Measurements from ENCODE around the gene BOD1.
"Not testable (repeated sequence)": the region's sequence is repeated elsewhere in the genome, so short reads cannot be mapped to it uniquely, and the experiment has no call there.

Gene BOD1

DNA sequence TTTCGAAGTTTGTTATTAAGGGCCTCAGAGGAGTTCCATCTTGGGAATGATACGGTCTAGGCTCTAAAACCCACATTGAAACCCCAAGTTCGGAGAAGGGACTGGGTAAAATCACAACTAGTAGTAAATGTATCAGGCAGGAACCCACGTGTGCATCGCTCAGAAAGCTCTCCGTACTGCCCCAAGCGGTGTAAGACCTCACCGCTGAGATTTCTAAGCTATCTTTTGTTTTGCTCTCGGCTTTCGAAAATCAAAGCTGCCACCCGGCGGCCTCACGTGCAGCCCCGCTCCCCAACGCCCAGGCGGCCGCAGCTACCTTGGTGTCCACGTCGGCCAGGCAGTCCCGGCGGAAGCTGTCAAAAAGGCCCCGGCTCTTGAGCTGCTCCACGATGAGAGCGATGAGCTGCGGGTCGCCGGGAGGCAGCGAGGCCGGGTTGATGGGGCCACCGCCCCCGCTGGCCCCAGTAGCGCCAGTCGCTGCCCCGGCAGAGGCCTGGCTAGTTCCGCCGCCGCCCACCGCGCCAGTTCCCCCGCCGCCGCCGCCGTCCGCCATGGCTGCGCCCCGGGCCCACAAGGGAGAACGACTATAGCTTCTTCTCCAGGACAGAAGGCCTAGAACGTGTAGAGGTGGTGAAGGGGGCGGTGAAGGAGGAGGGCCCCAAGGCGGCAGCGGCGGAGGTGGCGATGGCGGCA is 420 bp downstream of the BOD1 start:
- peak; percentile 36 to 78 for DNase-seq

DNA sequence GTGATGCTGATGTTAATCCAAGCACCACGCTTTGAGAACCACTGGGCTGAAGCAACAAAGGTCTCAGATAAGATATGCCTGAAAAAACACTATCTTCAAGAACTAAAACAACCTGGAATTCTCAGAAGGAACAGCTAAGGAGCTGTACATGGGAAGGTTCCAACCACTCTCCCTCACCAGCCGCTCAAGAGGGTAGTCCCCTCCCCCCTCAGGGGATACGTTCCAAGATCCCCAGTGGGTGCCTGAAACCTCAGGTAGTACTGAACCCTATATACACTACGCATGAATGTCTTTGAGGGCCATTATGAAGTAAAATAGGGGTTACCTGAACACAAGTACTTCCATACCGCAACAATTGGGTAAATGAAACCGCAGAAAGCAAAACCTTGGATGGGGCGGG is 1.9 kb downstream of the BOD1 start:
- no peak for DNase-seq

DNA sequence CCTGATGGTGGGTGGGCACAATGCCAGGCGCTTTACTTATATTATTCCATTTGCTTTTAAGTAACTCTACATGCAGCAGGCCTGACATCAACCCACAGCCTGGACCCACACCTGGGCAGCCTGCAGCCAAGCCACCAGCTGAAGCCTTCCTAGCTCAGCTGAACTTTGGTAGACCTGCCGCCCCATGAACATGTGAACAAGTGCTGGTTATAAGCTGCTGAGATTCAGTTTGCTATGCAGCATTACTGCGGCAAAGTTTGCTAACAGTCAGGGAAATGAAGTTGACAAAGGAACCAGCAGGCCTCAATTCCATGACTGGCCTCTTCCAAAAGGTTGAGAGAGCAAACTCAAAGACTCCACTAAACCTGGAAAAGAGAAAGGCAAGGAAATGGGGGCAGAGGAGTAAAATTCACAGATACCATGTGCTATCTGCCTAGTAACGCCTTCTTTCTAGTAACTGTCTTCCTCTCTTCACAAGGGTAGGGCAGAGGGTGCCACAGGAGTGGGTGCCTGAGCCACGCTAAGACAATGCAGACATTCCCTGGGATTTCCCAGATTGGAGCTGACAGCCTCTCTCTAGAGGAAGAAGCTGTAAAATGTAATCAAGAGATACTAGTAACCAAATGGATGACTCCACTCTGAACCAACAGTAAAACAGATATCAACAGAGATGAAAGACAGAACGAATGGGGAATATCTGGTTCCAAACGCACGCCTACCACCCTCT is 2.9 kb downstream of the BOD1 start:
- no peak for DNase-seq

DNA sequence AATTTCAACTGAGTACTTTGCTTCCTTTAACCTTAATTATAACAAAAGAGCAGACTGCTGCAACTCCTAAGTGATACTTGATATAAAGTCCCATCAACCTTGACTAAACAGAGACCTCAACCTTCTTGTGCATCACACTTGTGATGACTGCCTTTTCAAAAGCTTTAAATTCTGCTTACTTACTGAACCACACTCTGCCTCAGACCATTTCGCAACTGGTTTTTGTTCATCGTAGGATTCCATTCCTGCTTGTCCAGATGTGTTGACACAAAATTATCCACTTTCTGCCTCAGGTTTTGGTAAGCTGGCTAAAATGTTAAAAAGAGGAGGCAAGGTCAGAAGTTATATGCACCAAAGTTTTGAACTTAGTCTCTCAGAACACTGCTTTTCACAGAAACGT is 3.5 kb downstream of the BOD1 start:
- DNase-seq, result no peak

DNA sequence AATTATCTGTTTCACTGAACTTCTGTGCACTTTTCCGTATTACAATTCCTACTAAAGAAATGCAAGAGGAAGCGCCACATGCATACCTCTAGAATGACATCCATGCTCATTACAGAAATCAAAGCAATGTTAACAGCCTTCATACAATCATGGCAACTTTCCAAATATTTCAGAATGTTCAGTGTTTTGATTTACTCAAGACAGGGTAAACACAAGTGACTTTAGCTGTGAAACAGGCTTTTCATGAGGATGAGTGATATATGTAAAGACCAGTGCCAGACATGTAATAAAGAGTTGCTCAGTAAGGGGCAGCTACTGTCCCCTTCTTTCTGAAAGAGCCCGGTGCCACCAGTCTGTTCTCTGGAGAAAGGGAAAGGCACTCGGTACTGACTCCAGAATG is 4.7 kb downstream of the BOD1 start:
- no peak for DNase-seq

DNA sequence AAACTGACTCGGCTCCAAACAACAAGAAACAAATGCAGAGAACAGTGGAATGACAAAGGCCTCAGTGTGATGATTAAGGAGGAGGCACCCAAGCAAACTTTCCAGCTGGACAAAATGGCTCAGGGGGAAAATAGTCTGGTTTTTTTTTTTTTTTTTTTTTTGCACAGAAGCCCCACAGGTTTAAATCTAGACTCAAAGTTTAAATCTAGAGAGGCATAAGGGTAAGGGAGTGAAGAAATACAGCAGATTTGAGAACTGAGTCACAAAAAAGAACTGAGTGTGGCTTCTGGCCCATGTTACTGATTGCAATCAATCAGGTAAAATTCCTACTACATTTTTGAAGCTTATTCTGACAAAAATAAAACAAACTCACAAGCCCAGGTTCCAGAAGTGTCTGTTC is 12.3 kb downstream of the BOD1 start:
- no peak for DNase-seq

DNA sequence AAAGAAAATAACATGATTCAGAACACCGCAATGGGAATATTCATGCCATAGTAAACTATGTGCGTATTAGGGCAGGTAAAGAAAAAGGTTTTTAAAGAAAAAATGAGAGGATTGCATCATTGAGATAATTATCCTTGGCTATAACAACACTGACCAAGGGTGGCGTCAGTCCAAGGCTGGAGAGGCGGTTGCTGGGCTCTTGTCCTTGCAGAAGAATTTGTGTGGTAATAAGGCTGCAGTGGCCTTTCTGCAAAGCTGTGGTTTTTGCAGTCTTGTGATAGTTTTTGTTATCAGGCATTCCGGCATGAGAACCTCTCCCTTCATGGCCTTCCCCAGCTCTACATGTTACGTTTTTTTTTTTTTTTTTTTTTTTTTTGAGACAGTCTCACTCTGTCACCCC is 14.0 kb downstream of the BOD1 start:
- peak in 1 of 2 donors; percentile 11 for DNase-seq

DNA sequence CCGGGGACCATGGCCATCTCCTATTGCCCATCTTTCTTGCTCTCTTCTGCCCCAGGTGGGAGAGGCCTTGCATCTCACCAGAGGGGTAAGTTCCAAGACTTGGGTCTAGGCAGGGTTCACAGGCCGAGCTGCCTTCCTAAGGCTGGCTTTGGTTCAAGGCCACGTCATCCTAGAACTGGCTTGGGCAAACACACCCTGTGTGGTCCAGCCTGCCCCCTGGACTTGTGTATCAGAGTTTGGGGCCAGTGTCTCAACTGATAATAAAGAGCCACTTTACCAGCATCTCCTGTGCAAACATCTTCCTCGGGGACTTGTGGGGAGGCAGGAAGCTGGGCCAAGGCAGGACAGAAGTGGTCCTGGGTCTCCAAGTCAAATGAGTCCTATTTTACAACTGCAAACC is 17.8 kb downstream of the BOD1 start:
- DNase-seq, result no peak

DNA sequence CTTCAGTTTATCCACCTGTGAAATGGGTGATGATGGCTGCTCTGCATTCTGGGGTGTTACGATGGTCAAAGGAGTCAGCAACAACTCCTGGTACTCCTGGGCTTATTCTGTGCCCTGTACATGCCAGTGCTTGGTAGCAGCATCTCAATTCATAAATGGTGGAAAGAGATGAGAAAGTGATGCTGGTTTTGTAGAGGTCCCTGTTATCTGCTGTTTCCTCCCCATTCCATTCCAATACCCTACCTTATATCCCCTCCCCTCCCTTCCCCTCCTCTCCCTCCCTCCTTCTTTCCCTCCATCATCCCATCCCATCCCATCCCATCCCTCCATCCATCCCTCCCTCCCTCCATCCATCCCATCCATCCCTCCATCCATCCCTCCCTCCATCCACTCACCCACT is 19.1 kb downstream of the BOD1 start:
- no peak for DNase-seq

DNA sequence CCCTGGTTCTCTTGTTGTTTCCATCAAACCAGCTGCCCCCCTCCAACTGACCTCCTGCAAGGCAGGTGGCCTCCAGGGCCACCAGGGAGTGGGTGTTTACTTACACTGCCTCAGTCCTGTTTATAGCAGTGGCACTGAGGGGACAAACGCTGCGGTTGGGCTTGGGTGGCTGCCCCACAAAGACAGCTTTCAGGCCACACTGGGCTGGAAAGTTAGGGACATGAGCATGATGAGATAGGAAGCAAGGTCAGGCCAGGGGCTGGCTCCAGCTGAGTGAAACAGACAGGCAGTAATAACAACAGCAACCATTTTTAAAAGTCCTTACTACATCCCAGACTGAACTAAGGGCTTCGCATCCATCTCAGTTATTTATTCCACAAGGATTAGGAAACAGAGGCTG is 20.6 kb downstream of the BOD1 start:
- no peak for DNase-seq

DNA sequence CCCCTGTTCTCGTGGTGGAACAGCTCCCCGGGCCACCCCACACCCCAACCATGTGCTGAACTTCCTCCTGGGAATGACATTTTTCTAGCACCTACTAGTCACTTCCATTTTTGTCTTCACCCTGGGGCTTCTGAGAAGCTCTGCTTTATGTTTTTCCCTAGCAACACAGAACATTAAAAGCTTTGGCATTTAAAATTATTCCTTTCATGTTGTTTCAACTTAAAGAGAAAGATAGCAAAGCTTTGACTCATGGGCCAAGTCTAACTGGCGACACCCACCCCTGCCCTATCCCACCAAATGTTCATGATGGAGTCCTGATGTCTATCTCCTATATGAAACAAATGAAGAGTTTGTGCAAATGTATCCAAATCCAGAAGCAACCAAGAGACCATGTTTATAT is 22.4 kb downstream of the BOD1 start:
- DNase-seq, result no peak

DNA sequence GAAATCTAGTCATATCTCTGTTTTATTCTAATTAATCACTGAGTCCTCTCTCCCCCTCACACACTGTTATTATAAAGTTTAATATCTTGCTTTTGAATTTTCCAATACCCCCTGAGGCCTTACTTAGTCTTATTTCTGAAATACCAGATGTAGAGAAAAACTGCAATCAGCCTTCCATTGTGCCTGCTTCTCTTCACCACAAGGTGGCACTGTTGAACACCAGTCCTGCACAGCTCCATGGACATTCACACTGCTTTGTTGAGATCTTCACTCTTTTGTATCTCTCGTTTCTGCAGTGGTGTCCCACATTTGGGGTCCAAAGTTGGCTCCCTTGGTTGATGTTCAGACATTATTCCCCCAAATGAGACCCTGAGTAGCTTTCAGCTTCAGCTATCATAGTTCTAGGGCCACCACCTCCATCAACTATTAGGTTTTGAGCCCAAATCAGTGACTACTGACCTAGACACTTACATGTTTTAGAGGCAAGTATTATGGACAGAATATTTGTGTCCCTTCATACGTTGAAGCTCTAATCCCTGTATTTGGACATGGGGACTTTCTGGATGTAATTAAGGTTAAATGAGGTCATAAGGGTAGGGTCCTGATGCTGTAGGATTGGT is 24.3 kb downstream of the BOD1 start:
- no peak for DNase-seq

DNA sequence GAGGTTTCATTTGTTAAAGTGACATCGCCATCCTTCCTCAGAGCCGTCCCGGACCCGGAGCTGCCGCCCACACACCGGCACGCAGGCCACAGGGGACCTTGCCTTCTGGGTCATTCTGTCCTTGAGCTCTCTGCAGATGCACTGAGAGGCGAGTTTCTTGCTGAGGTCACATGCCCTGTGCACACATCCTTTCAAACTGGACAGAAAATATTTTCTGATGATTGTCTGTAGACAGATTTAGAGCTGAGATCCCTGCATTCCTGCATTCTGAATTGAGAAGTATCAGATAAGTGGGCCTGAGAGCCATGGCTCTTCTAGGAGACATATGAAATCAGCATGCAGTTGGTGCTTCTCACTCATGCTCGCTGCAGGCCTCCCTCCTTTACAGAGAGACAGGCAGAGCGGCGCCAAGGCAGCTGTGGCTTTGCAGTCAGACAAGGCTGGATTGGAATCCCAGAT is 25.4 kb downstream of the BOD1 start:
- DNase-seq, result no peak

DNA sequence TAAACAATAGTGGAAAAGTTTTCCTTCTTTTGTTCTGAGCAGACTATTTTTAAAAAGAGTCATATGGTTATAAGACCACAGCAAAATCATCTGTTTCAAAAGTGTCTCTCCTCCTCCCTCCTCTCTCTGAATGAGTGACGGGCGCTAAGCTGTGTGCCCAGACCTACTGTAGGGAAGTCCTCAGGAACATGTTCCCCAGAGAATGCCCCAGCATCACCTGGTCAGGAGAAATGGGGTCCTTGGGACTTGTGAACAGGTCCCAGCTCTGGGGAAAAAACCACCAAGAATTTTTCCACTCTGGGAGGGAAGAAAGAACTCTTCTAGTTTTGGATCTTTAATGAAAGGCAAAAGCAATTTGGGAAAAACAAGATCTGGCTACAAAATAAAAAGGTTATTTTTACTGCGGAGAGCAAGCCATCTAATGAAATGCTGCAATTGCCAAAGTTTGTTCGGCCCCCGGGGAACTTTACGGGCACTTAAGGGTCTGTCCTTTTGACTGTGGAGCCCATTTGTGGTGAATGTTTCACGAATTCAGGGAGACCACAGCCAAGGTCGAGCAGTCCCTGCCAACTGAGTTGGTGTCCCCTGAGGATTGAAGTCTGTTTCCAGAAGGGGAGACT is 25.9 kb downstream of the BOD1 start:
- peak in 1 of 2 donors; percentile 5 for DNase-seq

DNA sequence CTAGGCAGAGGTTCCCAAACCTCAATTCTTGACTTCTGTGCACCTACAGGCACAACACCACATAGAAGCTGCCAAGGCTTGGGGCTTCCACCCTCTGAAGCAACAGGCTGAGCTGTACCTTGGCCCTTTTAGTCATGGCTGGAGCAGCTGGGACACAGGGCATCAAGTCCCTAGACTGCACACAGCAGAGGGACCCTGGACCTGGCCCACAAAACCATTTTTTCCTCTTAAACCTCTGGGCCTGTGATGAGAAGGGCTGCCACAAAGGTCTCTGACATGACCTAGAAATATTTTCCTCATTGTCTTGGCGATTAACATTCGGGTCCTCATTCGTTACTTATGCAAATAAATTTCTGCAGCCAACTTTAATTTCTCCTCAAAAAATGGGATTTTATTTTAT is 30.3 kb downstream of the BOD1 start:
- DNase-seq, result not testable (repeated sequence)

DNA sequence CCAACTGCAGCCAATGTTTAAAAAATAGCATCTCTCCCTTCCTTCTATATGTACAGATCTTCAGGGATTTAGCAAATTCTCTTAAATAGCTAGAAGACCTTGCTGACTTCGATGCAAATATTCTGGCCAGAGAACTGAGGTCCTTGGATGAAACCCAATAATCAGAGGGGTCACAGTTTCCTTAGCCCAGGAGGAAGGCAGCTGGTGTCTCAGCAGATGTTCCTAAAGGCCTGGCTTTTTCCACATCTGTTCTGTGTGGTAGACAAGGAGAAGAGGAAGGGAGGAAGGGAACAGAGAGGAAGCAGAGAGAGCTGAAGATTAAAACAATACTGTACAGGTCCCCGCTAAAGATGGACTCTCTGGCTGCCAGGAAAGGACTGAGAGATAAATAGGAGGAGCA is 33.1 kb downstream of the BOD1 start:
- no peak for DNase-seq

DNA sequence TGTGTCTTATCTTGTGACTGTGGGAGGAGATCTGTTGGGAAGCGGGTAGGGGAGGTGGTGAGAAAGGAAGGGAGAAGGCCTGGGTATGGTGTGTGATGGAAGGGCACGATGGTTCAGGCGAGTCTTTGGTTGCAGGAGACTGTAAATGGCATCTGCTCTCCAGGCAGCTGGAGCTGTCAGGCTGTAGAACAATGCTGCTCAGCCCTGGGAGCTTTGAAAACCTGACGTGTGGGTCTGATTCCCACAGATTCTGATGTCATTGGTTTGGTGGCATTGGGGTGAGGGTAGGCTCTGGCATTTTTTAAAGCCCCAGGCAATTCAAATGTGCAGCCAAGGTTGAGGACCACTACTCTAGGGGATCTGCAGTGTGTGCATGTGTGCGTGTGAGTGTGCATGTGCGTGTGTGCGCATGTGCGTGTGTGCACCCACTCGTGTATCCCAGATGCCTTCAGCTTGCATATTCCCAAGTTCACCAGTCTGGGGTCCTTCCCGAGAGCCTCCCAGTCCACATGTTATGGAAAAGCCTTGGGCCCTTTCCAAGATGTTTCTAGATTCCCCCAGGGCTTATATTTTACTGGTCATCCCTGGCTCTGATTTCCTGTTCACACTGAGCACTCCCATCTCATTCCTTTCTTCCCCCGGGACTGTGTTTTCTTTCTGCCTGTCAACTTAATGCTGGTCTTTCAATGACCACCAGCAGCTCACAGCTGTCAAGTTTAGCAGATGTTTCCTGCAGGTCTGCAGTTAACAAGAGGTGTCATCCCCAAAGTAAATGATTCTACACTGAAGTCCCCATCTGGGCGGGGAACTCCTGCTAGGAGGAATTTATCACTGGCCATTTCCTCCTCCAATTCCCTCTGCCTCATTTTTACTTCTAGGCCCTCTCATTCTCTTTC is 34.0 kb downstream of the BOD1 start:
- no peak for DNase-seq

DNA sequence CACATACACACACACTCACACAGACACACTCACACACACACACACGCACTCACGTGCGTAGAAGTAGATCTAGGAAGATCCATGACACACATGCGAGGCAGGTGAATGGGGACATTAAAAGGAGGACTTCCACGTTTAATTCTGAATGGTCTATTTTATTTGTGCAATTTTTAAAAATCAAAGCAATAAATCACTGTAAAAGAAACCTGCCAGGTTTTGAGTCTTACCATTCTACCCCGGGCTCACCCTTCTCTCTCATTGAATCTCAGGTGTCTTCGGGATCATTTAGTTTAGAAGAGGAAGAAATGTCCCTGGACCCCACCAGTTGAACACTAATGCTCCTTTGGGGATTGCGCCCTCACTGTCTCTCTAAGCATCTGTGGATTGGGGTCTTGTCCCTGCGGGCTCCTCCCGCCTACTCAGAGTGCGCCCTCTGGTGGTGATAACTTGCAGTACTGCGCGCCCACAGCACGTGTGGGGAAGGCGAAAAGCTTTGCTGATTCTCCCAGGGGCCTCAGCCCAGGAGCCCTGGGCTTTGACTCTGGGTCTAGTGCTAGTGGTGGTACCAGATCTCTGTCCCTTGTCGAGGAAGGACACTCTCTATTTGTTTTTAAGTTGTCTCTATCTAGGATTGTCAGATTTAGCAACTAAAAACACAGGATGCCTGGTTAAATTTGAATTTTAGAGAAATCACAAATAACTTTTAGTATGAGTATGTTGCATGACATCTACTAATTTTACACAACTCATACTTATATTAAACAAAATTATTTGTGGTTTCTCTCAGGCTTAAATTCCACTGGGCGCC is 34.8 kb downstream of the BOD1 start:
- peak in 1 of 2 donors; percentile 12 for DNase-seq

DNA sequence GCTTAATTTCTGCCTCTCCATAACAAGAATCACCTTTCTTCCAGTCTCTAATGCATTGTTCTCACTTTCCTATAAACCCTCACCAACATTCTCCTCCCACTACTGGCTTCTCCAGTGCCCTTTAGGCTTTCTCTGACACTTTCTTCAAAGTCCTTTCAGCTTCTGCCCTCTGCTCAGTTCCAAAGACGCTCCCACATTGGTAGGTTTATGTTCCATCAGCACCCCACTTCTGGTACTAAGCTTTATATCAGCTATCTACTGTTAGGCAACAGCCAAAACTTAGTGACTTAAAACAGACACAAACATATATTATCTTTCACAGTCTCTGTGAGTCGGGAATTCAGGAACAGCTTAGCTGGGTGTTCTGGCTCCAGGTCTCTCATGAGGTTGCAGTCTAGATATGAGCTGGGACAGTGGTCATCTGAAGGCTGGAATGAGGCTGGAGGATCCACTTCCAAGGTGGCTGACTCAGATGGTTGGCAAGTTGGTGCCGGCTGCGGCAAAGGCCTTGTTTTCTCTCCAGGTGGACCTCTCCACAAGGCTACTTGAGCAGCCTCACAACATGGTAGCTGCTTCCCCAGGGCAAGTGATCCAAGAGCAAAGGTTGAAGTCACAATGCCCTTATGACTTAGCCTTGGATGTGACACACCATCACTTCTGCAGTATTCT is 37.4 kb downstream of the BOD1 start:
- DNase-seq, result no peak

DNA sequence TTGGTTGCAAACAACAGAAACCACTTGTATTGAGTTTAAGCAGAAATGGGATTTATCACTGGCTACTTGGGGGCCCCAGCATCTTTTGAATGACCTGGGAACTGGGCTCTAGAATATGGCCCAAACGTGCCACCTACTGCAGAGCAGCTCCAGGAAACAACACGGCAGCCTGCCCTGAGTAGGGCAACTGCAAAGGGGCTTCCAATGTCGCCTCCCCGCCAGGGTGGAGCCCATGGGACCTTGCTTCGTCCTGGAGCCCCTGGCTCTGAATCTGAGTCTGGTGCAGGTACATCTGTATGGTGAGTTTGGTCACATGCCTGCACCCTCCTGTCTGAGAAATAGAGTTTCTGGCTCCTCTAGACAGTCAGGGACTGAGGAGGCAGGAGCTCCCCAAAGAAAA is 38.6 kb downstream of the BOD1 start:
- DNase-seq, result no peak

DNA sequence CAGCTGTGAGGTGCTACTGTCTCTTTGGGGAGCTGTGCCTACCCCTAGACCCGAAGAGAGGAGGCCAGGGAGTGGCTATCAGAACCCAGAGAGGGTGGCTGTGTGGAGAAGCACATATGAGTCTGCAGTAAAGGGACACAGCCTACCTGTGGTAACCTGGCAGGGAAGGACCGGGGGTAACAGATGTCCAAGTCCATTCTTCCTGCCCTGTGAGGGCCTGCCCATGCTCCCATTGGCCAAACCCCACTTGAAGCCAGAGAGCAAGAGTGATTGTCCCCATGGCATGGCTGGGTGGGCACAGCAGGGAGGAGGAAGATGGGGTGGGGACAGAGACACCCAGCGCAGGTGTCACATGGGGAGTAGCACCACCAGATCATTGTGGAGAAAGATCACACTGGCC is 39.3 kb downstream of the BOD1 start:
- DNase-seq, result no peak
